B cell (primary cell): ENCODE results near the gene ID3. TPM values are rescaled to one million over a fixed set of nuclear protein-coding genes. Genes with fewer than 3 reads are reported as not detected.
A peak's percentile ranks its signal among the peaks of the same experiment; 100 is the strongest.

Experiments used
- ATAC-seq: fragments of 200-7000 bp; cut with Tn5 transposase; one replicate; pipeline ENCODE4 v1.10.0; 2021; ENCODE audit warnings: low read depth, mild to moderate bottlenecking, moderate number of reproducible peaks, moderate library complexity
- CTCF ChIA-PET: fragments of 350-600 bp; sonication (Branson Sonifier 250); formaldehyde crosslinking; loops from one replicate; lab custom pipeline; 2021; ENCODE audit warnings: antibody characterized with exemption, inconsistent platforms; lab: Charles Lee
- POLR2A ChIA-PET: fragments of 350-600 bp; sonication (Branson Sonifier 250); formaldehyde crosslinking; loops from one replicate; lab custom pipeline; 2021; ENCODE audit warnings: antibody characterized with exemption; lab: Charles Lee
- DNase-seq: peaks from one replicate; pipeline ENCODE4 v3.0.0; 2013
- H2AFZ ChIP-seq: 2 replicates; pipeline ENCODE4 v1.6.1; 2012; ENCODE audit warnings: mild to moderate bottlenecking, low read depth, low read length; ENCODE audit not compliant: insufficient read depth, poor library complexity, severe bottlenecking
- H3K27ac ChIP-seq, 2 donors: 1 replicate in 1 of 2; 2 replicates in 1 of 2; pipeline ENCODE4 v1.5.1; 2012 to 2013; ENCODE audit warnings: low read length in 2 of 2, mild to moderate bottlenecking in 2 of 2, moderate library complexity in 1 of 2
- H3K27me3 ChIP-seq, 4 experiments: fragments of 200-600 bp in 1 of 4; sonication (generic) in 1 of 4; replicated peaks in 1 of 4; 1 replicate in 2 of 4; 2 replicates in 2 of 4; pipeline versions ENCODE4 v1.6.1 to v1.7.0; 2013 to 2016; ENCODE audit warnings: low read length in 3 of 4, mild to moderate bottlenecking in 2 of 4, mixed read lengths in 1 of 4, moderate library complexity in 1 of 4; ENCODE audit not compliant: insufficient read depth in 4 of 4, control insufficient read depth in 3 of 4; ENCODE audit errors: control extremely low read depth in 1 of 4
- H3K36me3 ChIP-seq, 2 experiments: replicated peaks in 1 of 2; 1 replicate in 1 of 2; 2 replicates in 1 of 2; pipeline versions ENCODE4 v1.6.1 to v1.7.1; 2013; ENCODE audit warnings: low read length in 1 of 2; ENCODE audit not compliant: insufficient read depth in 2 of 2, control insufficient read depth in 1 of 2; ENCODE audit errors: control extremely low read depth in 1 of 2, extremely low read depth in 1 of 2
- H3K4me1 ChIP-seq, 2 donors: fragments of 200-600 bp in 1 of 2; sonication (generic) in 1 of 2; 1 replicate in 1 of 2; 2 replicates in 1 of 2; pipeline versions ENCODE4 v1.5.1 to v1.6.1; 2013 to 2017; ENCODE audit warnings: low read length in 2 of 2; ENCODE audit not compliant: control insufficient read depth in 2 of 2, insufficient read depth in 2 of 2
- H3K4me2 ChIP-seq: replicated peaks from 2 replicates; pipeline ENCODE3; 2012; ENCODE audit warnings: mild to moderate bottlenecking, low read depth, low read length; ENCODE audit not compliant: poor library complexity, severe bottlenecking
- H3K4me3 ChIP-seq, 5 experiments: fragments of 200-600 bp in 1 of 5; sonication (generic) in 1 of 5; 1 replicate in 3 of 5; 2 replicates in 2 of 5; pipeline versions ENCODE4 v1.5.1 to v1.7.0; 2011 to 2016; ENCODE audit warnings: low read length in 4 of 5, mild to moderate bottlenecking in 4 of 5, low read depth in 2 of 5, control low read depth in 1 of 5, moderate library complexity in 1 of 5; ENCODE audit not compliant: insufficient read depth in 1 of 5; ENCODE audit errors: control extremely low read depth in 1 of 5, extremely low read depth in 1 of 5
- H3K79me2 ChIP-seq: fragments of 200-600 bp; sonication (generic); one replicate; pipeline ENCODE4 v1.6.0; 2016; ENCODE audit warnings: low read length; ENCODE audit not compliant: control insufficient read depth, insufficient read depth
- H3K9ac ChIP-seq: fragments of 200-600 bp; sonication (generic); 2 replicates; pipeline ENCODE4 v1.6.1; 2017; ENCODE audit warnings: mild to moderate bottlenecking, low read length, moderate library complexity
- H3K9me3 ChIP-seq, 3 donors: one replicate each; pipeline versions ENCODE4 v1.6.1 to v1.7.1; 2013; ENCODE audit warnings: low read length in 2 of 3; ENCODE audit not compliant: control insufficient read depth in 2 of 3, insufficient read depth in 1 of 3; ENCODE audit errors: control extremely low read depth in 1 of 3
- H4K20me1 ChIP-seq: 2 replicates; pipeline ENCODE4 v1.6.0; 2012; ENCODE audit warnings: mild to moderate bottlenecking, low read length; ENCODE audit not compliant: insufficient read depth, control insufficient read depth, poor library complexity, severe bottlenecking
- H3K27ac Mint-ChIP-seq: one replicate; pipeline ENCODE4 v1.8.0; 2021; ENCODE audit warnings: mixed read lengths
- H3K27me3 Mint-ChIP-seq: one replicate; pipeline ENCODE4 v1.8.0; 2021; ENCODE audit warnings: mixed read lengths
- H3K4me1 Mint-ChIP-seq: one replicate; pipeline ENCODE4 v1.8.0; 2021; ENCODE audit warnings: mixed read lengths
- H3K4me3 Mint-ChIP-seq: one replicate; pipeline ENCODE4 v1.8.0; 2021; ENCODE audit warnings: mixed read lengths
- H3K9me3 Mint-ChIP-seq: one replicate; pipeline ENCODE4 v1.8.0; 2022; ENCODE audit warnings: mixed read lengths; ENCODE audit not compliant: insufficient read depth
- EZH2 ChIP-seq: IDR thresholded peaks from 2 replicates; pipeline ENCODE4 v1.6.1; 2012; ENCODE audit warnings: borderline replicate concordance, low read depth, mild to moderate bottlenecking, moderate library complexity, low read length; ENCODE audit not compliant: insufficient read depth, poor library complexity, severe bottlenecking
- WGBS: methylation state at CpG from one replicate; pipeline ENCODE4 v1.1.5; 2013; ENCODE audit warnings: missing lambda C conversion rate; ENCODE audit not compliant: insufficient coverage; 5-methylcytosine and 5-hydroxymethylcytosine counted together
- intact Hi-C: fragments of 100-400 bp; cut with micrococcal nuclease; formaldehyde crosslinking; loops from one replicate; pipeline ENCODE4 v1.10.0; 2022
- polyA plus RNA-seq: library from polyadenylated mRNA; depleted of rRNA; stranded (reverse); fragments of >200 nt; gene quantifications from 2 replicates; pipeline ENCODE4 v1.2.3, GENCODE V29; 2012
- total RNA-seq, 2 donors: library from RNA; stranded (reverse); fragments of 120-200 nt in 1 of 2; gene quantifications; 1 replicate in 1 of 2; 2 replicates in 1 of 2; pipeline versions ENCODE4 v1.2.3 to v1.2.4, GENCODE V29; 2013 to 2022
- TF ChIP-seq, protein P1 (sequence below): fragments of 200-600 bp; IDR thresholded peaks from one replicate; pipeline ENCODE4 v1.8.0; 2022; ENCODE audit warnings: antibody characterized with exemption, mild to moderate bottlenecking

The ID3 gene
- total and polyA plus RNA-seq, 2 donors (not counting 1 experiment from before 2014, with no cell fraction given), result 212 to 367 TPM

DNA sequence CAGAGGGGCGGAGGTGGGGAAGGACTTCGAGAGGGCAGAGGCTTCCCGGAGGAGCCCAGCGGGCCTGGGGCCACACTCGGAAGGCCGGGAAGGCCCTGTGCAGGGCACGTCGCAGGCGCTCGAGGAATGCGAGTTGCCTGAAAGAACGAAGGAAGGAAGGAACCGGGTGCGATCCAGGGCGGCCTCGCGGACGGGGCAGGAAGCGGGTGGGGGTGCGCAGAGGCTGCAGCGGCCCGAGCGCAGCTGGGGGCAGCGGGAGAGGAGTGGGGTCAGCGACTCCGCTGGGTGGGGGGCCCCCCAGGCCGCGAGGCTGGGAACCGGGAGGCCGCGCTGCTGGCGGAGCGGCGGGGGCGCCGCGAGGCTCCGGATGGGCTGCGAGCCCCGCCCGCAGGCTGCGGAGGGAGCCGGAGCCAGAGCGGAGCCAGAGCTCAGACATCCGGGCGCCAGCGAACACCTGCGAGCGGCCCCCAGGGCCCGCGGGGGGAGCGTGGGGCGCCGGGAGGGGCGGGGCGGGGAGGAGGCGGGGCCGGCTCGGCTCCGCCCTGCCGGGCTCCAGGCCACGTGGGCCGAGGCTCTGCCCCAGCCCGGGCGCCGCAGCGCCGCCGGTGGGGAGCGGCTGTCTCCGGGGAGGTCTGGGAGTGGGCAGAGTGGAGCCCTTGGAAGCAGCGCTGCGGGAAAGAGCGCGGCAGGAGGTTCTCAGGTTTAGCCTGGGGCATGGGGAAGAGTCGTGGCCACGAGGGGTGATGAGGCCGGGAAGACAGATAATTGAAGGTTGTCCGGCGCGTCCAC, 4.6 kb downstream of the ID3 start:
- peak overlapping the region; percentile 44 to 75 (median 67) for H3K4me3 ChIP-seq
- no peaks in the 10 kb centered on the region for H3K27me3 Mint-ChIP-seq
- peaks cover 36% of the 10 kb centered on the region for H3K79me2 ChIP-seq
- H3K36me3 ChIP-seq, result peaks cover 0 to 19% of the 10 kb centered on the region in 2 experiments
- H3K27ac Mint-ChIP-seq, result peak overlapping the region; percentile 99
- peaks cover 23% of the 10 kb centered on the region for H4K20me1 ChIP-seq
- no peaks in the 10 kb centered on the region for H3K27me3 ChIP-seq
- CTCF ChIA-PET, result interaction anchor here (0.7 to 41.7 kb wide), 16 partner anchors 9 to 362 kb away, joined by 3 to 1420 read pairs (median 7); partner anchors contain the start of gene ELOA
- H3K4me2 ChIP-seq, result peak overlapping the region; percentile 98
- ATAC-seq (peak; percentile 65), DNase-seq (peak; percentile 92)
- peak overlapping the region; percentile 87 for H2AFZ ChIP-seq
- peak overlapping the region; percentile 88 to 95 for H3K27ac ChIP-seq
- no peaks in the 10 kb centered on the region for H3K9me3 ChIP-seq
- no peaks in the 10 kb centered on the region for H3K9me3 Mint-ChIP-seq
- intact Hi-C loops, result loop anchor here (1.0 to 10.0 kb wide), 5 partner anchors 9 to 358 kb away; partner anchors contain the start of gene CNR2
- POLR2A ChIA-PET, result interaction anchor here (1.0 to 9.5 kb wide), 14 partner anchors 9 to 224 kb away, joined by 3 to 165 read pairs (median 13); partner anchors contain the start of gene PITHD1
- H3K4me1 Mint-ChIP-seq, result peaks cover 58% of the 10 kb centered on the region
- no peak for TF ChIP-seq EZH2
- TF ChIP-seq, protein P1, sequence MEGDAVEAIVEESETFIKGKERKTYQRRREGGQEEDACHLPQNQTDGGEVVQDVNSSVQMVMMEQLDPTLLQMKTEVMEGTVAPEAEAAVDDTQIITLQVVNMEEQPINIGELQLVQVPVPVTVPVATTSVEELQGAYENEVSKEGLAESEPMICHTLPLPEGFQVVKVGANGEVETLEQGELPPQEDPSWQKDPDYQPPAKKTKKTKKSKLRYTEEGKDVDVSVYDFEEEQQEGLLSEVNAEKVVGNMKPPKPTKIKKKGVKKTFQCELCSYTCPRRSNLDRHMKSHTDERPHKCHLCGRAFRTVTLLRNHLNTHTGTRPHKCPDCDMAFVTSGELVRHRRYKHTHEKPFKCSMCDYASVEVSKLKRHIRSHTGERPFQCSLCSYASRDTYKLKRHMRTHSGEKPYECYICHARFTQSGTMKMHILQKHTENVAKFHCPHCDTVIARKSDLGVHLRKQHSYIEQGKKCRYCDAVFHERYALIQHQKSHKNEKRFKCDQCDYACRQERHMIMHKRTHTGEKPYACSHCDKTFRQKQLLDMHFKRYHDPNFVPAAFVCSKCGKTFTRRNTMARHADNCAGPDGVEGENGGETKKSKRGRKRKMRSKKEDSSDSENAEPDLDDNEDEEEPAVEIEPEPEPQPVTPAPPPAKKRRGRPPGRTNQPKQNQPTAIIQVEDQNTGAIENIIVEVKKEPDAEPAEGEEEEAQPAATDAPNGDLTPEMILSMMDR, result peak; percentile 40
- H3K4me1 ChIP-seq, result peaks cover 36 to 54% of the 10 kb centered on the region in 2 donors
- WGBS, result 0% methylated on average over 81 of the region's 81 CpGs
- H3K9ac ChIP-seq, result peak overlapping the region; percentile 97
- peak overlapping the region; percentile 97 for H3K4me3 Mint-ChIP-seq
